ENCODE results near the gene CCDC148.

CCDC148 gene

GRCh38 chr2:158325782-158326340 is 130.7 kb downstream of the CCDC148 start:
- H3K9ac ChIP-seq (ENCODE audit: insufficient read length, low read depth) = no peak overlapping the region
- H3K9me3 ChIP-seq (ENCODE audit: insufficient read depth, low read length) = no peaks in the 10 kb centered on the region
- TF ChIP-seq YY1 (IDR thresholded peaks at IDR 0.05; ENCODE audit: insufficient read depth, insufficient read length) = no peak
- TF ChIP-seq ZNF274 (IDR thresholded peaks at IDR 0.05; ENCODE audit: low read depth, low read length) = no peak
- TF ChIP-seq SUZ12 (IDR thresholded peaks at IDR 0.05; ENCODE audit: extremely low read depth, insufficient read depth, insufficient read length) = no peak
- H3K4me3 ChIP-seq (ENCODE audit: insufficient read length, low read depth) = no peak overlapping the region
- H3K27me3 ChIP-seq (ENCODE audit: insufficient read depth, insufficient read length) = no peaks in the 10 kb centered on the region
- no peak for DNase-seq (ENCODE audit: low read depth, low spot score)
- H3K4me1 ChIP-seq (ENCODE audit: insufficient read depth, insufficient read length) = no peaks in the 10 kb centered on the region
- H3K36me3 ChIP-seq (ENCODE audit: insufficient read depth, insufficient read length, low read length) = no peaks in the 10 kb centered on the region

- Histone ChIP-seq H3K9me3 (ENCODE audit: insufficient read depth, low read length) (no peaks in the 10 kb centered on the region), H3K9ac (ENCODE audit: insufficient read length, low read depth) (no peak overlapping the region), H3K4me3 (ENCODE audit: insufficient read length, low read depth) (no peak overlapping the region), H3K27me3 (ENCODE audit: insufficient read depth, insufficient read length) (no peaks in the 10 kb centered on the region), H3K4me1 (ENCODE audit: insufficient read depth, insufficient read length) (no peaks in the 10 kb centered on the region), H3K36me3 (ENCODE audit: insufficient read depth, insufficient read length, low read length) (no peaks in the 10 kb centered on the region)
- no peak for TF ChIP-seq ZNF274 (IDR thresholded peaks at IDR 0.05; ENCODE audit: low read depth, low read length)
- no peak for TF ChIP-seq SUZ12 (IDR thresholded peaks at IDR 0.05; ENCODE audit: extremely low read depth, insufficient read depth, insufficient read length)
- TF ChIP-seq YY1 (IDR thresholded peaks at IDR 0.05; ENCODE audit: insufficient read depth, insufficient read length) = no peak
- no peak for DNase-seq (ENCODE audit: low read depth, low spot score)
Observed at GRCh38 chr2:158325031-158325781, 131.3 kb downstream of the CCDC148 start.

- peaks cover 14% of the 10 kb centered on the region; the same call in 1 of the 2 replicates for H3K9me3 ChIP-seq (ENCODE audit: insufficient read depth, low read length)
- H3K9ac ChIP-seq (ENCODE audit: insufficient read length, low read depth) = no peak overlapping the region
- no peak overlapping the region for H3K4me3 ChIP-seq (ENCODE audit: insufficient read length, low read depth)
- H3K27me3 ChIP-seq (ENCODE audit: insufficient read depth, insufficient read length) = no peaks in the 10 kb centered on the region
- DNase-seq (ENCODE audit: low read depth, low spot score) = no peak
- no peaks in the 10 kb centered on the region for H3K4me1 ChIP-seq (ENCODE audit: insufficient read depth, insufficient read length)
- TF ChIP-seq ZNF274 (IDR thresholded peaks at IDR 0.05; ENCODE audit: low read depth, low read length) = no peak
- TF ChIP-seq SUZ12 (IDR thresholded peaks at IDR 0.05; ENCODE audit: extremely low read depth, insufficient read depth, insufficient read length) = no peak
- no peak for TF ChIP-seq YY1 (IDR thresholded peaks at IDR 0.05; ENCODE audit: insufficient read depth, insufficient read length)
- no peaks in the 10 kb centered on the region for H3K36me3 ChIP-seq (ENCODE audit: insufficient read depth, insufficient read length, low read length)
Observed at GRCh38 chr2:158323381-158323780, 133.2 kb downstream of the CCDC148 start.

DNA sequence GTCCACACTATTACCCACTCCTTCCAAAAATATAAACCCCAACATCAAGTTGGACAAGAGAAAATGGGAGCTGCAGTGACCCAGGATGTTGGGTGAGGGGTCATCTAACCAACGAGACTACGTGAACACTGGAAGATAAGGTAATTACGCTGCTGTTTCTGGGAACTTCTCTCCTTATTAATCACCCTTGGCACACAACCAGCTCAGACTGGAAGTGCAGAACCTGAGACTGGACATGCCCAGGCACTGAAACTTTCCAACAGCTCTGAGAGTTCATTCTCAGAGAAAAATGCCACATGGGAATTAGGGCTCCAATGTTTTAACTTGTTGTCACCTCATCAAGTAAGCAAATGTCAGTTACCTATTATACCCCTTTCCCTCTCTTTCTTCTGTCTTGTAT is 135.3 kb downstream of the CCDC148 start:
- Histone ChIP-seq H3K4me1 (ENCODE audit: insufficient read depth, insufficient read length) (no peaks in the 10 kb centered on the region), H3K9me3 (ENCODE audit: insufficient read depth, low read length) (peaks cover 14% of the 10 kb centered on the region; the same call in 1 of the 2 replicates), H3K36me3 (ENCODE audit: insufficient read depth, insufficient read length, low read length) (no peaks in the 10 kb centered on the region), H3K27me3 (ENCODE audit: insufficient read depth, insufficient read length) (no peaks in the 10 kb centered on the region), H3K9ac (ENCODE audit: insufficient read length, low read depth) (no peak overlapping the region), H3K4me3 (ENCODE audit: insufficient read length, low read depth) (no peak overlapping the region)
- TF ChIP-seq ZNF274 (IDR thresholded peaks at IDR 0.05; ENCODE audit: low read depth, low read length) = no peak
- DNase-seq (ENCODE audit: low read depth, low spot score) = no peak

- no peaks in the 10 kb centered on the region for H3K4me1 ChIP-seq (ENCODE audit: insufficient read depth, insufficient read length)
- H3K4me3 ChIP-seq (ENCODE audit: insufficient read length, low read depth) = no peak overlapping the region
- H3K36me3 ChIP-seq (ENCODE audit: insufficient read depth, insufficient read length, low read length) = no peaks in the 10 kb centered on the region
- H3K9ac ChIP-seq (ENCODE audit: insufficient read length, low read depth) = no peak overlapping the region
- peaks cover 14% of the 10 kb centered on the region; the same call in 1 of the 2 replicates for H3K9me3 ChIP-seq (ENCODE audit: insufficient read depth, low read length)
- H3K27me3 ChIP-seq (ENCODE audit: insufficient read depth, insufficient read length) = no peaks in the 10 kb centered on the region
- peak; percentile 30 for DNase-seq (ENCODE audit: low read depth, low spot score)
- TF ChIP-seq YY1 (IDR thresholded peaks at IDR 0.05; ENCODE audit: insufficient read depth, insufficient read length) = no peak
Observed at GRCh38 chr2:158319269-158319668, 137.3 kb downstream of the CCDC148 start.

DNA sequence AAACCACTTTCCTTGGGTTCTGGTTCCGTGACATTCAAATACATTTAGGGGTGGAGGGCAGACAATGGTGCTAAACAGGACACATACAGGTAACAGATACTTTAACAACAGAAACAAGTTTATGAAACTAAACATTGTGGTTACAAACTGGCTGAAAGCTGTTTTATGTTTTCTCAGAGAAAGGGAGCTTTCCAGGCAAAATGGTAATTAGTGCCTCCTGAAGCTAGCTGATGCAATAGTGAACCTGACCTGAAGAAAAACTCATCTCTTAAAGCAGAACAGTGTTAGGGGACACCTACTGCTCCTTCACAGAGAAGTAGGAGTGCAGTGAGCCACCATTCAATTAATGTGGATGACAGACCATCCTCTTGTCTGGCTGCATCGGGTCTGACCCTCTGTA is 138.9 kb downstream of the CCDC148 start:
- H3K4me1 ChIP-seq (ENCODE audit: insufficient read depth, insufficient read length) = no peaks in the 10 kb centered on the region
- no peaks in the 10 kb centered on the region for H3K36me3 ChIP-seq (ENCODE audit: insufficient read depth, insufficient read length, low read length)
- H3K4me3 ChIP-seq (ENCODE audit: insufficient read length, low read depth) = no peak overlapping the region
- no peak overlapping the region for H3K9ac ChIP-seq (ENCODE audit: insufficient read length, low read depth)
- DNase-seq (ENCODE audit: low read depth, low spot score) = no peak
- no peak for TF ChIP-seq YY1 (IDR thresholded peaks at IDR 0.05; ENCODE audit: insufficient read depth, insufficient read length)
- TF ChIP-seq ZNF274 (IDR thresholded peaks at IDR 0.05; ENCODE audit: low read depth, low read length) = no peak
- TF ChIP-seq SUZ12 (IDR thresholded peaks at IDR 0.05; ENCODE audit: extremely low read depth, insufficient read depth, insufficient read length) = no peak
- H3K9me3 ChIP-seq (ENCODE audit: insufficient read depth, low read length) = peaks cover 14% of the 10 kb centered on the region; the same call in 1 of the 2 replicates
- no peaks in the 10 kb centered on the region for H3K27me3 ChIP-seq (ENCODE audit: insufficient read depth, insufficient read length)

DNA sequence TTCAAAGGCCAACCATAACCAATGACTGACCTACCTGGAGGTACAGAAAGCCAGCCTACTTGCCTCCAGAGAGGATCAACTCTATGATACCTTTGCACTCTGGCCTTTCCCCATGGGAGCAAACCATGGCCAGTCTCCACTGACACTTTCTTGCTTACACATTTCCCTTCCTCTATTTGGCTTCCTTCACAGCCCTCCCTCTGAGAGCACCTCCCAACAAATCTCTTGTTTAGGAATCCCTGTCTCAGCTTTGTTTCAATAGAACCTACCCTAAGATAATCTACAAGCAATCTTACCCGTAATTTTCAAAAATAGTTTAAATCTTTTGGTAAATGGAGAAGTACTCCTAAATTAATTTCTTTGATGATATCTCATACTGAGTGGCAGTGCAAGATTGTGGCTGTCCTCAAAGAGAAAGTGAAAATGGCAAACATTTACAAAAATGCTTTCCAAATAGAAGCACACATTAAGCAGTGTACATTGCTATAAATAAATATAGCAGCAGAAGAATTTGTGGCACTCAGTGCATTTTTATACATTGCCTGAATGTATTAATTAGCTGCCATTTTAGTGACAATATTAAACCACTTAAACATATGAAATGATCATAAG is 140.6 kb downstream of the CCDC148 start:
- H3K9me3 ChIP-seq (ENCODE audit: insufficient read depth, low read length) = peaks cover 23% of the 10 kb centered on the region; the same call in 1 of the 2 replicates
- DNase-seq (ENCODE audit: low read depth, low spot score) = no peak
- no peaks in the 10 kb centered on the region for H3K36me3 ChIP-seq (ENCODE audit: insufficient read depth, insufficient read length, low read length)
- TF ChIP-seq SUZ12 (IDR thresholded peaks at IDR 0.05; ENCODE audit: extremely low read depth, insufficient read depth, insufficient read length) (no peak), ZNF274 (IDR thresholded peaks at IDR 0.05; ENCODE audit: low read depth, low read length) (no peak), YY1 (IDR thresholded peaks at IDR 0.05; ENCODE audit: insufficient read depth, insufficient read length) (no peak)
- no peak overlapping the region for H3K9ac ChIP-seq (ENCODE audit: insufficient read length, low read depth)
- no peaks in the 10 kb centered on the region for H3K27me3 ChIP-seq (ENCODE audit: insufficient read depth, insufficient read length)
- H3K4me1 ChIP-seq (ENCODE audit: insufficient read depth, insufficient read length) = no peaks in the 10 kb centered on the region
- H3K4me3 ChIP-seq (ENCODE audit: insufficient read length, low read depth) = no peak overlapping the region
